ENCODE measurements around the gene WHRN. TPM values are rescaled to one million over a fixed set of nuclear protein-coding genes. Genes with fewer than 3 reads are reported as not detected.

The WHRN gene
- total RNA-seq, 2 experiments from 2014 or later: 0.64 to 1.2 TPM

DNA sequence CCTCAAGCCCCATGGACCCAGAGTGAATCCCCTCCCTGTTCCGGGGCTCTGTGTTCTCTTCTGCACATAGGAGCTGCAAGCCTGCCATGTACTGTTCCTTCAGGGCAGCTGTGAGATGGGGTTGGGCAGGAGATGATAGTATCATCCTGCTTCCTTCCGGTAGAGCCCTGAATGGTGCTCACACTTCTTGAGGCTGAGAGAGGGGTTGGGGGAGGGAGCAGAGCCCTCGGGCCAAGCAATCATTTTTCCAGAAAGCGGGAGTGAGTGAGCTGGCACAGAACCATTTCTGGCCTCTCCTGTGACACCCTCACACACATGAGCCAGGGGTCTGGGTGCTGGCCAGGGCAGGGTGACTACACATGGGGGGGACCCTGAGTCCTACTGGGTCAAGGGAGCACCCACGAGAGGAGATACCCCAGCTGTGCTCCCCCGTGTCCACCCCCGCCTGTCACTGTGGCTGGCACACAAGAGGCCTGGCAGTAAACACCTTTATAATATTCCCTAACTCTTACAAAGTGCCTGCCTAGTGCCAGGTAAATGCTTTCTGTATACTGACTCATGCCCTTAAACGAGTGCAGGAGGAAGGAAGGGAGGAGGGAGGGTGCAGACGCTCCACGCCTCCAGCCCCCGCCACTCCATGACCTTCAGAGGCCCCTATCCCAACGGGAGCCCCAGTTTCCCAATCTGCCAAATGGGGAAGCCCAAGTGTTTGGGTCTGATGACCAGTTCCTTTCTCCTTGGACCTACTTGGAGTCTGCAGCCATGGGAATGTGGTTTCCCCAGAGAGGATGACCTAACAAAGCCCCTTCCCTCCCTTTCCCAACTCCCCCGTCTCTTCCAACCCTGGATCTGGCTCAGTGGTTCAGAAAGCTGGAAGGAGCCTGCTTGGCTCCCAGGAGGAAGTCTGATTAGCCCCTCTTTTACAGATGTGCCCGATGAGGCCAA is 133.0 kb downstream of the WHRN start:
- Mint-ChIP-seq H3K27me3 (no peaks in the 10 kb centered on the region), H3K36me3 (ENCODE audit: low read depth) (peaks cover 88% of the 10 kb centered on the region), H3K4me1 (peaks cover 91% of the 10 kb centered on the region), H3K4me3 (peak overlapping the region; percentile 72), H3K9me3 (no peaks in the 10 kb centered on the region), H3K27ac (peak overlapping the region; percentile 89)
- peak; percentile 70 for DNase-seq
- ChIA-PET POLR2A (interaction anchor here (0.7 to 1.0 kb wide), 6 partner anchors 12 to 26 kb away, joined by 3 to 7 read pairs (median 3); partner anchors contain the start of gene AKNA), CTCF (interaction anchor here (0.5 to 4.8 kb wide), 3 partner anchors 14 to 24 kb away, joined by 3 to 39 read pairs (median 4); partner anchors contain the start of gene AKNA)

DNA sequence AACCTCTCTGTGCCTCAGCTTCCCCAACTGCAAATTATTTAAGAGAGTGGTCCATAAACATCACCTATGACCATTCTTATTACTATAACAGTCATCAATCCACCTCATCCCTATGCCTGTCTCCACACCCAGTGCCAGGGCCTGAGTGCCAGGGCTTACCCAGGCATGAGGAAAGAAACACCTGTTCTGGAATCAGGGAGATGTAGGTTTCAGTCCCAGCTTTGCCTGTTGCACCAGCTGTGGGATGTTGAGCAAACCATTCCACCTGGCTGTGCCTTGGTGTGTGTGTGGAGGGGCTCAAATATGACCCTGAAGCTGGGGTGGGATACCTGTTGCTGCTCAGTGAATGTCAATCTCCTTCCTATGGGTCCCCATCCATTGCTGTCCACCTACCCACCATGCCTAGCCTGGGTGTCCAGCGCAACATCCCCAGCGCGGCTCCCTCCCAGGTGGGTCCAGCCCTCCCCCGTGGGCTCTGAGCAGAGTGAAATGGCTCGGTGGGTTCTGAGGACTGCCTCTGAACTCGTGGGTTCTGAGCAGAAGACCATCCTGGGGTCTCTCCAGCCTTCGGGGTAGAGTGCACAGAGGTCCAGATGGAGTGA is 133.8 kb downstream of the WHRN start:
- DNase-seq: no peak
- H3K27ac Mint-ChIP-seq: peak overlapping the region; percentile 89
- peak overlapping the region; percentile 72 for H3K4me3 Mint-ChIP-seq
- H3K9me3 Mint-ChIP-seq: no peaks in the 10 kb centered on the region
- H3K36me3 Mint-ChIP-seq (ENCODE audit: low read depth): peaks cover 88% of the 10 kb centered on the region
- H3K27me3 Mint-ChIP-seq: no peaks in the 10 kb centered on the region
- CTCF ChIA-PET: interaction anchor here (1.2 to 4.8 kb wide), 2 partner anchors 15 to 25 kb away, joined by 4 to 39 read pairs; partner anchors contain the start of gene AKNA
- peaks cover 91% of the 10 kb centered on the region for H3K4me1 Mint-ChIP-seq
- POLR2A ChIA-PET: interaction anchor here (0.7 to 1.0 kb wide), 3 partner anchors 12 to 25 kb away, joined by 3 read pairs; partner anchors contain the start of gene AKNA

DNA sequence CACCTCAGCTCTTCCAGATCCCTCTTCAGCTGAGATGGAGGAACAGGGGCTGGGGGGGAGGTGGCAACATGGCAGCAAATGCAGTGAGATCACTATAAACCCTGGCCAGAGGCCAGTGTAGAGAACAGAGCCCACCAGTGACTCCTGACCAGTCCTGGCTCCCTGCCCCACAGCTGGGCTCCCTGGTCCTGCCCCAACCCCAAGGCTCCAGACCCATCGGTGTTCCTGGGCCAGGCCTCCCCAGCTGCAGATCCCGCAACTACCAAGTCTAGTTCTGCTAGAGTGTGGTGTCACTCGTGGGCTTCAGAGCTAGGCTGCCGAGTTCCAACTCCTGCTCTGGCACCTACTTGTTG is 134.3 kb downstream of the WHRN start:
- ChIA-PET CTCF (interaction anchor here (1.2 to 4.8 kb wide), 2 partner anchors 15 to 25 kb away, joined by 4 to 39 read pairs; partner anchors contain the start of gene AKNA), POLR2A (no interaction called here)
- DNase-seq: no peak
- Mint-ChIP-seq H3K4me1 (peaks cover 94% of the 10 kb centered on the region), H3K36me3 (ENCODE audit: low read depth) (peaks cover 91% of the 10 kb centered on the region), H3K9me3 (no peaks in the 10 kb centered on the region), H3K4me3 (peak overlapping the region; percentile 72), H3K27ac (peak overlapping the region; percentile 89), H3K27me3 (no peaks in the 10 kb centered on the region)

DNA sequence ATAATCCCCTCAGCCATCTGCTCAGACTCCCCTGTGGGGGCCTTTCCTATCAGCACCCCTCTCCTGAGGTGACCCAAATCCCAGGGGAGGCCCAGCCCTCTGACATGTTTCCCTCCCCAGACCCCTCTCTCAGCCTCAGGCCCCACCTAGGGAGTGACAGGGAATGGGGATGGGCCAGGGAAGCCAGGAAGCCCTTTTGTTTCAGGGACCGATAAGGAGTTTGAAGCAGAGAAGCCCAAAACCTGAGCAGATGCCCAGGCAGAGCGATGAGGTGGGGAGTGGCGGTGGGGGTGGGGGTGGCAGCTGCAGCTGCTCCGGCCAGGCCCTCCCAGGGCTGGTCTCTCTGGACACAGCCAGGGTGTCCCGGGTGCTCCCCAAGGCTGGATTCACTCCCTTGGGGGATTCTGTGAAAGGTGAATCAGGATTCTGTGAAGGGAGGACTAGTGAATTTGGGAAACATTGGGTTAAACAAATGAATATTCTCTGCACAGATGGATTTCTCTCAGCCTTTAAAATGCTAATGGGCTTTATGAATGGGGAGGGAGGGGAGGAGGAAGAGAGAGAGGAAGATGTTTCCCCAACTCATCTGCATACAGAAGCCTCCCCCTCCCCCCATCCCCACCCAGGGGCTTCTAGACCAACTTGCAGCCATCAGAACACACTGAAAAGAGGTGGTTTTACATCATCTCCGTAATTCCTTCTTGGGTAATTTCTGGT is 134.9 kb downstream of the WHRN start:
- H3K27me3 Mint-ChIP-seq: no peaks in the 10 kb centered on the region
- H3K27ac Mint-ChIP-seq: peak overlapping the region; percentile 79
- H3K4me3 Mint-ChIP-seq: no peak overlapping the region
- ChIA-PET POLR2A (no interaction called here), CTCF (interaction anchor here (4.8 kb wide), 1 partner anchor 16 kb away, joined by 39 read pairs; the partner anchor contains the start of gene AKNA)
- no peaks in the 10 kb centered on the region for H3K9me3 Mint-ChIP-seq
- DNase-seq: no peak
- H3K4me1 Mint-ChIP-seq: peaks cover 94% of the 10 kb centered on the region
- H3K36me3 Mint-ChIP-seq (ENCODE audit: low read depth): peaks cover 91% of the 10 kb centered on the region

DNA sequence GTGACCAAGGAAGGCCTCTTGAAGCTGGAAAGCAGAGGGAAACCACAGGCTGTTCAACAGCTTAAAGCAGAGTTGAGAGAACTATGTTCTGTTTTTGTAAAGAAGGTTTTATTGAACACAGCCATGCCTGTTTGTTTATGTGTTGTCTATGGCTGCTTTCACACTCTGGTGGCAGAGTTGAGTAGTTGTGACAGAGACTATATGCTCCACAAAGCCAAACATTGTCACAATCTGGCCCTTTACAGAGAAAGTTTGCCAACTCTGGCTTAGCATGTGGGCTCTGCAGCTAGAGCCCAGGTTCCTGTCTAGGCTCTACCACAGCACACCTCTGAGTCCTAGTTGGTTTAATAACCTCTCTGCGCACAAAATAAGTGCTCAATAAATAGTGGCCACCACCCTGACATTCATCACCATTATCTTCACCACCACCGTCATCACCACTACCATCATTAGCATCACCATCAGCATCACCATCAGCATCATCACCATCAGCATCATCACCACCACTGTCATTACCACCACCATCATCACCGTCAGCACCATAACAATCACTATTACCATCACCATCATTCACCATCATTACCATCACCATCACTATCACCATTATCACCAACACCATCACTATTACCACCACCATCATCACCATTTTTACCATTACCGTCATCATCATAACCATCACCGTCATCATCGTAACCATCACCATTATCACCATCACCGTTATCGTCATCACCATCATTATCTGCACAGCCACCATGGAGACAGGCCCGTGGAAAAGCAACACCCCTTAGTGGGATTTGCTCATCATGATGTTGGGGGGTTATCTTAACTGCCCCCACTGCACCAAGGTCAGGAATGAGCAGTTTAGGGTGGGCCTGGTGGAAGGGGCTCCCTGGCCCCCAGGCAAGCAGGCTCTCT is 135.8 kb downstream of the WHRN start:
- CTCF ChIA-PET: interaction anchor here (0.6 to 4.8 kb wide), 5 partner anchors 10 to 16 kb away, joined by 4 to 39 read pairs (median 7); partner anchors contain the start of gene AKNA
- DNase-seq: no peak
- peaks cover 93% of the 10 kb centered on the region for H3K4me1 Mint-ChIP-seq
- H3K27me3 Mint-ChIP-seq: no peaks in the 10 kb centered on the region
- peaks cover 90% of the 10 kb centered on the region for H3K36me3 Mint-ChIP-seq (ENCODE audit: low read depth)
- H3K9me3 Mint-ChIP-seq: no peaks in the 10 kb centered on the region
- no peak overlapping the region for H3K4me3 Mint-ChIP-seq
- POLR2A ChIA-PET: no interaction called here
- peak overlapping the region; percentile 61 for H3K27ac Mint-ChIP-seq

DNA sequence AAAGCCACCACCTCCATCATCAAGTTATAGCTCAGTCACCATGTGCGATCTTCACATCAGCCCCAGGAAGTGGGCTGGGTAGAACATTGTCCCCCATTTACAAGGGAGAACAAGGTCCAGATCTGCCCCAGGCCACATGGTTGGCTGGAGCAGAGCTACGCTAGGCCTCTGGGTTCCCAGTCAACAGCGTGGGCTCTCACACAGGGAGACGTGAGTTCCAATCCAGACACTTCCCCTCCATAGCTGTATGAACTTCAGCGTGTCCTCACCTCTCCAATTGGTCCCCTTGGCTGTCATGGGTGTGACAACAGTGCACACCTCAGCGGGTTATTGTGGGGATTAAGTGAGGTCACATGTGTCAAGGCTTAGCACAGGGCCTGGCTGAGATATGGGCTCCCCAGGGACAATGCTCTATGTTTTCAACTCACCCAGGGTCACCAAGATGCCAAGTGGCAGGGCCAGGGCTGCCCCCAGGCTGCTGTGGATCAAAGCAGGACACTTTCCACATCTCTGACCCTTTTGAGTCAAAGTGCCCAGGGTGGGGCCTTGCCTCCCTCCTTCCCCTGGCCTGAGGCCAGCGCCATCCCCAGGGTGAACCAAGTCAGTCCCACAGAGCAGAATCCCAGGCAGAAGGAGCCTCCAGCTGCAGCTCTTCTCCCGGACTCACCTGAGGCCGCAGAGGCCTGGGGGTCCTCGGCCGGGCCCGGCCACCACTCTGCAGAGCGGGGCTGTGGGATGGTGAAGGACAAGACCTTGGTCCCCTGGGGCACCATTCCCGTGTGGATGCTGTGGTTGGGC is 137.3 kb downstream of the WHRN start:
- POLR2A ChIA-PET: interaction anchor here (0.6 to 1.1 kb wide), 2 partner anchors 18 to 20 kb away, joined by 3 to 4 read pairs; partner anchors contain the start of gene AKNA
- H3K9me3 Mint-ChIP-seq: no peaks in the 10 kb centered on the region
- no peak for DNase-seq
- CTCF ChIA-PET: interaction anchor here (0.7 to 2.6 kb wide), 7 partner anchors 11 to 38 kb away, joined by 3 to 11 read pairs (median 7); partner anchors contain the start of gene AKNA
- peak overlapping the region; percentile 88 for H3K27ac Mint-ChIP-seq
- H3K36me3 Mint-ChIP-seq (ENCODE audit: low read depth): peaks cover 91% of the 10 kb centered on the region
- no peaks in the 10 kb centered on the region for H3K27me3 Mint-ChIP-seq
- H3K4me3 Mint-ChIP-seq: peak overlapping the region; percentile 19
- peaks cover 93% of the 10 kb centered on the region for H3K4me1 Mint-ChIP-seq

DNA sequence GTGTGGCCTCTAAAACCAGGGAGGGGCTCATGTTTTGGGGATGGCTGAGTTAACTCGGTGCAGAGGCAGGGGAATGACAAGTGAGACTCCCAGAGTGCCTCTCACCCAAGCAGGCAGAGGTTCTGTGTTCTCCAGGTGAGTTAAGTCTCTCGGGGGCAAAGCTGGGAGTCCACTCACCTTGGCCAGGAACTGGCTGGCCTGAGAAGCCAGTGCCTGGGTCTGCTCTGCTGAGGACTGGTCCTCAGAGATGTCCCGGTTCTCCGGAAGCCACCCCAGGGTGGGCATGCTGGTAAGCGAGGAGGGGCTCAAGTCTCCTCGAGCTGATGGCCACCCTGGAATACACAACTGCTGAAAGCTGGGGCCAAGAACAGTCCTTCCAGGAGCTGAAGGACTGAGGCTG is 137.9 kb downstream of the WHRN start:
- no peak for DNase-seq
- Mint-ChIP-seq H3K36me3 (ENCODE audit: low read depth) (peaks cover 93% of the 10 kb centered on the region), H3K4me1 (peaks cover 91% of the 10 kb centered on the region), H3K9me3 (no peaks in the 10 kb centered on the region), H3K4me3 (peak overlapping the region; percentile 64), H3K27ac (peak overlapping the region; percentile 88), H3K27me3 (no peaks in the 10 kb centered on the region)
- CTCF ChIA-PET: interaction anchor here (0.7 to 2.6 kb wide), 7 partner anchors 12 to 38 kb away, joined by 3 to 11 read pairs (median 7); partner anchors contain the start of gene AKNA
- POLR2A ChIA-PET: interaction anchor here (0.6 to 1.1 kb wide), 3 partner anchors 19 to 56 kb away, joined by 3 to 4 read pairs (median 3); partner anchors contain the start of gene AKNA

DNA sequence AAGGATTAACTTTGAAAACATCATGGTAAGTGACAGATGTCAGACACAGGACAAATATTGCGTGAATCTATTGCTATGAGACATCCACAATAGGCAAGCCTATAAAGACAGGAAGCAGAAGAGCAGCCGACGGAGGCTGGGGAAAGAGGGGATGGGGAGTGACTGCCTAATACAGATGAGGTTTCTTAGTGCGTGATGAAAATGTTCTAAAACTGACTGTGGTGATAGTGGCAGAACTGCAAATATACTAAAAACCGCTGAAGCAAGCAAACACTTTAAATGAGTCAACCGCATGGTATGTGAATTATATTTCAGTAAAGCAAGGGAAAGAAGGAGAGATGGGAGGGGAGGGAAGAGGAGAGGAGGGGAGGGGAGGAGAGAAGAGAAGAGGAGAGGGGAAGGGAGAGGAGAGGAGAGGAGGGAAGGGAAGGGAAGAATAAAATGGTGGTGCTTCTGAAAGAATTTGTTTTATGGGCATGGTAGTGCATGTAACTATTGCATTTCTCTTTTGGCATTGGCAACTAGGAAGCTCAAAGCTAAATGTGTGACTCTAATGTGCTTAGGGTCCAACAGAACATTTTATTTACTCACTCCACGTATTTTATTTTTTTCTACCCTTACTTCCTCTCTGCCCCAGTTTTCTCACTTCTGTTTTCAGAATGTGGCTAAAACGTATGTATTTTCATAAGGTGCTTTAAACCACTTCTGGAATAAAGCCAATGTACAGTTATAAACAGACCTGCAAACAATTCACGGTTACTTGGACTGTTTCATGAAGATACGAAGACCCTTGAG is 138.7 kb downstream of the WHRN start:
- ChIA-PET POLR2A (interaction anchor here (0.8 to 1.1 kb wide), 2 partner anchors 21 to 57 kb away, joined by 3 to 4 read pairs; partner anchors contain the start of gene AKNA), CTCF (interaction anchor here (1.2 to 3.8 kb wide), 5 partner anchors 15 to 24 kb away, joined by 3 to 18 read pairs (median 10); partner anchors contain the start of gene AKNA)
- peak; percentile 54 for DNase-seq
- Mint-ChIP-seq H3K4me3 (peak overlapping the region; percentile 64), H3K36me3 (ENCODE audit: low read depth) (peaks cover 93% of the 10 kb centered on the region), H3K27me3 (no peaks in the 10 kb centered on the region), H3K9me3 (no peaks in the 10 kb centered on the region), H3K27ac (peak overlapping the region; percentile 88), H3K4me1 (peaks cover 83% of the 10 kb centered on the region)

DNA sequence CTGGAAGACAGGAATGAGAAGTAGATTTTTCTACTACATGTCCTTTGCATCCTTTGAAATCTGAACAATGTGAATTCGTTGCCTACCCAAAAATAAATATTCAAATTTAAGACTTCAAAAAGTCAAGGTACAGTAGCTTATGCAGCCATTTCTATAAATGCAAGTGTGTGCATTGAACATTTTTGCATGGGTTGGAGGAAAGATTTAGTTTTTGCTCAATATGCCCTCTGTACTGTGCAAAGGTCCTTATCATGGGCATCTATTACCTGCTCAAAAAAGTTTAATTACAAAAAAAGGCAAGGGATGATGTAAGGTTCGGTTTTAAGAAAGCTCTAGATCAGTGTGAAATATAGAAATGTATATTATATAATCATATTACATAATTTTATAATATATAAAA is 140.1 kb downstream of the WHRN start:
- CTCF ChIA-PET: interaction anchor here (1.1 to 3.8 kb wide), 4 partner anchors 10 to 23 kb away, joined by 3 to 18 read pairs (median 6); partner anchors contain the start of gene AKNA
- POLR2A ChIA-PET: interaction anchor here (1.3 kb wide), 1 partner anchor 23 kb away, joined by 5 read pairs; the partner anchor contains the start of gene AKNA
- peaks cover 95% of the 10 kb centered on the region for H3K36me3 Mint-ChIP-seq (ENCODE audit: low read depth)
- peaks cover 85% of the 10 kb centered on the region for H3K4me1 Mint-ChIP-seq
- DNase-seq: no peak
- H3K4me3 Mint-ChIP-seq: no peak overlapping the region
- H3K9me3 Mint-ChIP-seq: no peaks in the 10 kb centered on the region
- H3K27me3 Mint-ChIP-seq: no peaks in the 10 kb centered on the region
- H3K27ac Mint-ChIP-seq: peak overlapping the region; percentile 84

Data from activated CD4-positive, alpha-beta T cell treated with anti-CD3 and anti-CD28 coated beads, Interleukin-2, amount 10 ng/mL, durations not matched to agents 7 days and 5 days (primary cell).